HG03135 (cell line): Measurements from ENCODE around the gene SPINT2.

Source experiments
- ATAC-seq: cut with Tn5 transposase; IDR thresholded peaks from one replicate; pipeline ENCODE4 v1.9.1; 2021; ENCODE audit warnings: mild to moderate bottlenecking, moderate library complexity; ENCODE audit not compliant: unreplicated experiment

Gene SPINT2

GRCh38 chr19:38291855-38292254, 27.5 kb downstream of the SPINT2 start:
- no peak for ATAC-seq

- ATAC-seq: no peak
These were observed 28.9 kb downstream of the SPINT2 start for GRCh38 chr19:38293281-38293680.

- ATAC-seq: no peak
These were observed 29.7 kb downstream of the SPINT2 start for GRCh38 chr19:38294090-38294489.

- no peak for ATAC-seq
These were observed 34.7 kb downstream of the SPINT2 start for GRCh38 chr19:38298821-38299680.

GRCh38 chr19:38303517-38304351, 39.4 kb downstream of the SPINT2 start, which contains the start of gene C19orf33:
Gene C19orf33, plus strand, starts transcription at chr19:38304251. Its CDS starts 11 bp downstream, at chr19:38304262.
- ATAC-seq: no peak

GRCh38 chr19:38304352-38304865, 40.0 kb downstream of the SPINT2 start:
- ATAC-seq: no peak

- ATAC-seq: no peak
These were observed 40.6 kb downstream of the SPINT2 start for GRCh38 chr19:38304866-38305429.

GRCh38 chr19:38306236-38306635, 41.9 kb downstream of the SPINT2 start:
- no peak for ATAC-seq

GRCh38 chr19:38307076-38307475, 42.7 kb downstream of the SPINT2 start:
- no peak for ATAC-seq

- ATAC-seq: no peak
These were observed 43.2 kb downstream of the SPINT2 start for GRCh38 chr19:38307597-38307996.

- no peak for ATAC-seq
These were observed 43.8 kb downstream of the SPINT2 start for GRCh38 chr19:38308006-38308766.

- no peak for ATAC-seq
These were observed 44.7 kb downstream of the SPINT2 start for GRCh38 chr19:38308926-38309614.

- ATAC-seq: no peak
These were observed 45.4 kb downstream of the SPINT2 start for GRCh38 chr19:38309615-38310278.

GRCh38 chr19:38310279-38310670, 45.9 kb downstream of the SPINT2 start:
- no peak for ATAC-seq

GRCh38 chr19:38310986-38311385, 46.6 kb downstream of the SPINT2 start:
- no peak for ATAC-seq

- ATAC-seq: peak; percentile 85
These were observed 51.5 kb downstream of the SPINT2 start, which contains the start of gene YIF1B for GRCh38 chr19:38315657-38316476. Gene YIF1B, minus strand, starts transcription at chr19:38315947. Its CDS starts 30 bp downstream, at chr19:38315917.

- ATAC-seq: peak; percentile 12
These were observed 52.2 kb downstream of the SPINT2 start for GRCh38 chr19:38316477-38317067.

GRCh38 chr19:38317104-38317612, 52.8 kb downstream of the SPINT2 start:
- no peak for ATAC-seq
